HG02884 (cell line): ENCODE measurements around the gene ELOVL5.
"Not testable (repeated sequence)": the region's sequence is repeated elsewhere in the genome, so short reads cannot be mapped to it uniquely, and the experiment has no call there.

Experiments
- ATAC-seq: cut with Tn5 transposase; IDR thresholded peaks from one replicate; pipeline ENCODE4 v1.9.1; 2021; ENCODE audit warnings: mild to moderate bottlenecking, moderate library complexity; ENCODE audit not compliant: unreplicated experiment

ELOVL5 gene

GRCh38 chr6:53359843-53360092, 11.0 kb upstream of the ELOVL5 start:
- no peak for ATAC-seq

GRCh38 chr6:53359095-53359842, 10.5 kb upstream of the ELOVL5 start:
- peak; percentile 92 for ATAC-seq

- peak; percentile 15 for ATAC-seq
Measured at GRCh38 chr6:53358440-53359094, 9.8 kb upstream of the ELOVL5 start.

GRCh38 chr6:53357576-53358360, 9.0 kb upstream of the ELOVL5 start:
- no peak for ATAC-seq

GRCh38 chr6:53353624-53354023, 4.9 kb upstream of the ELOVL5 start:
- ATAC-seq: no peak

GRCh38 chr6:53352360-53352759, 3.6 kb upstream of the ELOVL5 start:
- no peak for ATAC-seq

GRCh38 chr6:53349209-53349693, 501 bp upstream of the ELOVL5 start:
- ATAC-seq: no peak

GRCh38 chr6:53347921-53348370, 804 bp downstream of the ELOVL5 start:
- peak; percentile 26 for ATAC-seq

- ATAC-seq: peak; percentile 24
Measured at GRCh38 chr6:53347250-53347920, 1.4 kb downstream of the ELOVL5 start.

GRCh38 chr6:53346049-53346448, 2.7 kb downstream of the ELOVL5 start:
- ATAC-seq: not testable (repeated sequence)

- no peak for ATAC-seq
Measured at GRCh38 chr6:53344969-53345368, 3.8 kb downstream of the ELOVL5 start.

- no peak for ATAC-seq
Measured at GRCh38 chr6:53343092-53343491, 5.7 kb downstream of the ELOVL5 start.

GRCh38 chr6:53342217-53342616, 6.5 kb downstream of the ELOVL5 start:
- ATAC-seq: no peak

GRCh38 chr6:53340536-53340935, 8.2 kb downstream of the ELOVL5 start:
- no peak for ATAC-seq

GRCh38 chr6:53339424-53339823, 9.3 kb downstream of the ELOVL5 start:
- no peak for ATAC-seq

- ATAC-seq: no peak
Measured at GRCh38 chr6:53338304-53338703, 10.4 kb downstream of the ELOVL5 start.

- peak; percentile 5 for ATAC-seq
Measured at GRCh38 chr6:53336070-53336469, 12.7 kb downstream of the ELOVL5 start.

GRCh38 chr6:53335224-53335994, 13.3 kb downstream of the ELOVL5 start:
- ATAC-seq: peak; percentile 68

- no peak for ATAC-seq
Measured at GRCh38 chr6:53333439-53334408, 15.0 kb downstream of the ELOVL5 start.
